H1 (cell line): Measurements from ENCODE around the gene EIF4A2. TPM values are rescaled to one million over a fixed set of nuclear protein-coding genes. Genes with fewer than 3 reads are reported as not detected.

ENCODE experiments used
- SP2 ChIP-seq: IDR thresholded peaks from 2 replicates; pipeline ENCODE4 v1.6.1; 2012; ENCODE audit warnings: mild to moderate bottlenecking, low read length, inconsistent platforms
- polyA plus RNA-seq, 7 experiments: library from polyadenylated mRNA; depleted of rRNA in 3 of 7; stranded (reverse) in 5 of 7; unstranded in 2 of 7; fragments of >200 nt in 5 of 7; fragments of 200-250 nt in 2 of 7; gene quantifications; 1 replicate in 5 of 7; 2 replicates in 1 of 7; 4 replicates in 1 of 7; pipeline versions ENCODE4 v1.2.1 to v1.2.3, GENCODE V29; 2011 to 2013; ENCODE audit warnings: missing spikeins in 2 of 7, mixed read lengths in 2 of 7
- total RNA-seq: library from RNA; stranded (reverse); fragmentation: NEBNext Ultra II Directional; extraction: Animal tissue kit (Norgen Biotek cat#: 25700); gene quantifications from 2 replicates; pipeline ENCODE4 v1.2.1, GENCODE V29; 2021

Gene EIF4A2
- total and polyA plus RNA-seq, 2 of the 8 experiments (the other 6 are each of a cell fraction or from before 2014, with no cell fraction given), result 527 to 604 TPM

DNA sequence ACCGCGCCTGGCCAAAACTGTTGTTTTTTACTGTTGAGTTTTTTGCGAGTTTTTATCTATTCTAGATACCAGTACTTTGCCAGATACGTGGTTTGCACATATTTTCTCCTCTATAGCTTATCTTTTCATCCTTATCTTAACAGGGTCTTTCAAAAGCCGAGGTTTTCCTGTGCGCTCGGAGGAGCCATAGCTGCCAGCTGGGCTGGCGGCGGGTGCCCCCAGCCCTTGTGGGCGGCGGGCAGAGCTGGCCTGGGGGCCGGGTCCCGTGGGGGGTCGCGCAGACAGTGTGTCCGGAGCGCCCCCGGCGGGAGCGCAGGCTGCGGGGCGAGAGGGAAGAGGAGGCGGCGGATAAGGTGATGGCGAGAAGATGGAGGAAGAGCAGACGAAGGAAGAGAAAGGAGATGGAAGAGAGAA is 11.1 kb upstream of the EIF4A2 start (continued):
- no peak for TF ChIP-seq SP2
- TF ChIP-seq, all 59 proteins: peak for 2
